WTC11 (cell line): Measurements from ENCODE around the gene CITED4. TPM values are rescaled to one million over a fixed set of nuclear protein-coding genes. Genes with fewer than 3 reads are reported as not detected.

Experiments
- ATAC-seq: fragments of 200-7000 bp; cut with Tn5 transposase; 2 replicates; pipeline ENCODE4 v1.10.0; 2021; ENCODE audit warnings: mild to moderate bottlenecking, moderate library complexity
- CTCF ChIA-PET: fragments of 300-600 bp; sonication (Branson Sonifier 250); formaldehyde crosslinking; loops from one replicate; lab custom pipeline; 2021; ENCODE audit warnings: antibody characterized with exemption; lab: Charles Lee
- POLR2A ChIA-PET: fragments of 350-600 bp; sonication (Branson Sonifier 250); formaldehyde crosslinking; loops from one replicate; lab custom pipeline; 2021; ENCODE audit warnings: antibody characterized with exemption; lab: Charles Lee
- DNase-seq: peaks from one replicate; pipeline ENCODE4 v3.0.0; 2021; ENCODE audit warnings: low spot score
- H3K27ac Mint-ChIP-seq: 2 replicates; pipeline ENCODE4 v1.8.0; 2021; ENCODE audit warnings: mixed read lengths
- H3K27me3 Mint-ChIP-seq: 2 replicates; pipeline ENCODE4 v1.8.0; 2021; ENCODE audit warnings: low read depth, mild to moderate bottlenecking, moderate library complexity, mixed read lengths
- H3K36me3 Mint-ChIP-seq: 2 replicates; pipeline ENCODE4 v1.8.0; 2021; ENCODE audit warnings: mixed read lengths
- H3K4me1 Mint-ChIP-seq: 2 replicates; pipeline ENCODE4 v1.8.0; 2022; ENCODE audit warnings: mixed read lengths
- H3K4me3 Mint-ChIP-seq: 2 replicates; pipeline ENCODE4 v1.8.0; 2021; ENCODE audit warnings: mild to moderate bottlenecking, moderate library complexity, mixed read lengths
- H3K9me3 Mint-ChIP-seq: 2 replicates; pipeline ENCODE4 v1.8.0; 2021; ENCODE audit warnings: mixed read lengths
- CBFB ChIP-seq: sonication (generic); formaldehyde crosslinking; IDR thresholded peaks from 2 replicates; pipeline ENCODE4 v1.8.1; 2022; ENCODE audit warnings: mild to moderate bottlenecking, low read depth, missing genetic modification reagents
- CREM ChIP-seq: sonication (generic); formaldehyde crosslinking; IDR thresholded peaks from 2 replicates; pipeline ENCODE4 v1.8.1; 2022; ENCODE audit warnings: mild to moderate bottlenecking, missing genetic modification reagents, moderate library complexity
- FOXP1 ChIP-seq: sonication (generic); formaldehyde crosslinking; IDR thresholded peaks from 2 replicates; pipeline ENCODE4 v1.8.0; 2022; ENCODE audit warnings: missing genetic modification reagents, mild to moderate bottlenecking, moderate library complexity, borderline replicate concordance
- FOXP4 ChIP-seq: sonication (generic); formaldehyde crosslinking; IDR thresholded peaks from 2 replicates; pipeline ENCODE4 v1.8.0; 2022; ENCODE audit warnings: mild to moderate bottlenecking, missing genetic modification reagents
- IRF1 ChIP-seq: sonication (generic); formaldehyde crosslinking; IDR thresholded peaks from 2 replicates; pipeline ENCODE4 v1.8.0; 2023; ENCODE audit warnings: missing genetic modification reagents
- MYBL2 ChIP-seq: sonication (generic); formaldehyde crosslinking; IDR thresholded peaks from 2 replicates; pipeline ENCODE4 v1.8.1; 2023; ENCODE audit warnings: mild to moderate bottlenecking, moderate library complexity, missing genetic modification reagents
- NFYB ChIP-seq: sonication (generic); formaldehyde crosslinking; conservative IDR thresholded peaks from 2 replicates; pipeline ENCODE4 v1.8.0; 2022; ENCODE audit warnings: low read depth, missing genetic modification reagents
- PRRX2 ChIP-seq: fragments of 250-450 bp; sonication (Bioruptor Pico); IDR thresholded peaks from 2 replicates; pipeline ENCODE4 v1.8.0; 2021; ENCODE audit warnings: mild to moderate bottlenecking
- SMAD4 ChIP-seq: sonication (generic); formaldehyde crosslinking; IDR thresholded peaks from 2 replicates; pipeline ENCODE4 v1.8.0; 2022; ENCODE audit warnings: mild to moderate bottlenecking, missing genetic modification reagents
- SP1 ChIP-seq: sonication (generic); formaldehyde crosslinking; conservative IDR thresholded peaks from 2 replicates; pipeline ENCODE4 v1.8.1; 2022; ENCODE audit warnings: missing genetic modification reagents
- TCF7 ChIP-seq: sonication (generic); formaldehyde crosslinking; IDR thresholded peaks from 2 replicates; pipeline ENCODE4 v1.8.0; 2022; ENCODE audit warnings: mild to moderate bottlenecking, low read depth, missing genetic modification reagents, moderate library complexity
- ZNF281 ChIP-seq: sonication (generic); formaldehyde crosslinking; IDR thresholded peaks from 2 replicates; pipeline ENCODE4 v1.8.0; 2023; ENCODE audit warnings: mild to moderate bottlenecking, missing genetic modification reagents
- ZNF416 ChIP-seq: fragments of 250-450 bp; sonication (Bioruptor Pico); IDR thresholded peaks from 2 replicates; pipeline ENCODE4 v1.9.0; 2021; ENCODE audit warnings: mild to moderate bottlenecking, inconsistent platforms
- ZNF532 ChIP-seq: fragments of 250-450 bp; sonication (Bioruptor Pico); IDR thresholded peaks from 2 replicates; pipeline ENCODE4 v1.9.0; 2021; ENCODE audit warnings: mild to moderate bottlenecking, borderline replicate concordance
- total RNA-seq: library from RNA; stranded (reverse); gene quantifications from 3 replicates; pipeline ENCODE4 v1.2.3, GENCODE V29; 2021
- TF ChIP-seq, protein P1 (sequence below): fragments of 250-450 bp; sonication (Bioruptor Pico); IDR thresholded peaks from 2 replicates; pipeline ENCODE4 v1.8.0; 2021; ENCODE audit warnings: mild to moderate bottlenecking
- TF ChIP-seq, protein P2 (sequence below): sonication (generic); formaldehyde crosslinking; IDR thresholded peaks from 2 replicates; pipeline ENCODE4 v1.8.1; 2022; ENCODE audit warnings: mild to moderate bottlenecking, moderate library complexity, missing genetic modification reagents
- TF ChIP-seq, protein P3 (sequence below): sonication (generic); formaldehyde crosslinking; IDR thresholded peaks from 2 replicates; pipeline ENCODE4 v1.8.0; 2022; ENCODE audit warnings: mild to moderate bottlenecking, missing genetic modification reagents
- TF ChIP-seq, protein P4 (sequence below): sonication (generic); formaldehyde crosslinking; IDR thresholded peaks from 2 replicates; pipeline ENCODE4 v1.8.0; 2022; ENCODE audit warnings: missing genetic modification reagents
- TF ChIP-seq, protein P5 (sequence below): fragments of 250-450 bp; sonication (Bioruptor Pico); conservative IDR thresholded peaks from 2 replicates; pipeline ENCODE4 v1.9.0; 2021; ENCODE audit warnings: mild to moderate bottlenecking

The CITED4 gene
- total RNA-seq, 1 experiment from 2014 or later: 24.6 TPM

- ChIA-PET CTCF (interaction anchor here (2.2 kb wide), 1 partner anchor 51 kb away, joined by 8 read pairs; no protein-coding TSS in a partner anchor), POLR2A (interaction anchor here (0.5 kb wide), 1 partner anchor 628 kb away, joined by 5 read pairs; no protein-coding TSS in a partner anchor)
- peaks cover 31% of the 10 kb centered on the region for H3K9me3 Mint-ChIP-seq
- no peak for ATAC-seq
- peaks cover 22% of the 10 kb centered on the region for H3K36me3 Mint-ChIP-seq
- TF ChIP-seq ZNF532 (CRISPR knock-in tag) (no peak), TCF7 (CRISPR knock-in tag) (no peak), NFYB (no peak), IRF1 (CRISPR knock-in tag) (no peak), ZNF281 (CRISPR knock-in tag) (no peak), SP1 (CRISPR knock-in tag) (no peak), ZNF416 (no peak), PRRX2 (CRISPR knock-in tag) (no peak), MYBL2 (no peak), SMAD4 (no peak), CREM (no peak), FOXP4 (CRISPR knock-in tag) (no peak), CBFB (CRISPR knock-in tag) (no peak), FOXP1 (CRISPR knock-in tag) (no peak)
- TF ChIP-seq, protein P1, sequence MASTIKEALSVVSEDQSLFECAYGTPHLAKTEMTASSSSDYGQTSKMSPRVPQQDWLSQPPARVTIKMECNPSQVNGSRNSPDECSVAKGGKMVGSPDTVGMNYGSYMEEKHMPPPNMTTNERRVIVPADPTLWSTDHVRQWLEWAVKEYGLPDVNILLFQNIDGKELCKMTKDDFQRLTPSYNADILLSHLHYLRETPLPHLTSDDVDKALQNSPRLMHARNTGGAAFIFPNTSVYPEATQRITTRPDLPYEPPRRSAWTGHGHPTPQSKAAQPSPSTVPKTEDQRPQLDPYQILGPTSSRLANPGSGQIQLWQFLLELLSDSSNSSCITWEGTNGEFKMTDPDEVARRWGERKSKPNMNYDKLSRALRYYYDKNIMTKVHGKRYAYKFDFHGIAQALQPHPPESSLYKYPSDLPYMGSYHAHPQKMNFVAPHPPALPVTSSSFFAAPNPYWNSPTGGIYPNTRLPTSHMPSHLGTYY (CRISPR knock-in tag): no peak
- TF ChIP-seq, protein P2, sequence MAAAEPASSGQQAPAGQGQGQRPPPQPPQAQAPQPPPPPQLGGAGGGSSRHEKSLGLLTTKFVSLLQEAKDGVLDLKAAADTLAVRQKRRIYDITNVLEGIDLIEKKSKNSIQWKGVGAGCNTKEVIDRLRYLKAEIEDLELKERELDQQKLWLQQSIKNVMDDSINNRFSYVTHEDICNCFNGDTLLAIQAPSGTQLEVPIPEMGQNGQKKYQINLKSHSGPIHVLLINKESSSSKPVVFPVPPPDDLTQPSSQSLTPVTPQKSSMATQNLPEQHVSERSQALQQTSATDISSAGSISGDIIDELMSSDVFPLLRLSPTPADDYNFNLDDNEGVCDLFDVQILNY (CRISPR knock-in tag): no peak
- TF ChIP-seq, protein P3, sequence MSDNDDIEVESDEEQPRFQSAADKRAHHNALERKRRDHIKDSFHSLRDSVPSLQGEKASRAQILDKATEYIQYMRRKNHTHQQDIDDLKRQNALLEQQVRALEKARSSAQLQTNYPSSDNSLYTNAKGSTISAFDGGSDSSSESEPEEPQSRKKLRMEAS (CRISPR knock-in tag): no peak
- TF ChIP-seq, protein P4, sequence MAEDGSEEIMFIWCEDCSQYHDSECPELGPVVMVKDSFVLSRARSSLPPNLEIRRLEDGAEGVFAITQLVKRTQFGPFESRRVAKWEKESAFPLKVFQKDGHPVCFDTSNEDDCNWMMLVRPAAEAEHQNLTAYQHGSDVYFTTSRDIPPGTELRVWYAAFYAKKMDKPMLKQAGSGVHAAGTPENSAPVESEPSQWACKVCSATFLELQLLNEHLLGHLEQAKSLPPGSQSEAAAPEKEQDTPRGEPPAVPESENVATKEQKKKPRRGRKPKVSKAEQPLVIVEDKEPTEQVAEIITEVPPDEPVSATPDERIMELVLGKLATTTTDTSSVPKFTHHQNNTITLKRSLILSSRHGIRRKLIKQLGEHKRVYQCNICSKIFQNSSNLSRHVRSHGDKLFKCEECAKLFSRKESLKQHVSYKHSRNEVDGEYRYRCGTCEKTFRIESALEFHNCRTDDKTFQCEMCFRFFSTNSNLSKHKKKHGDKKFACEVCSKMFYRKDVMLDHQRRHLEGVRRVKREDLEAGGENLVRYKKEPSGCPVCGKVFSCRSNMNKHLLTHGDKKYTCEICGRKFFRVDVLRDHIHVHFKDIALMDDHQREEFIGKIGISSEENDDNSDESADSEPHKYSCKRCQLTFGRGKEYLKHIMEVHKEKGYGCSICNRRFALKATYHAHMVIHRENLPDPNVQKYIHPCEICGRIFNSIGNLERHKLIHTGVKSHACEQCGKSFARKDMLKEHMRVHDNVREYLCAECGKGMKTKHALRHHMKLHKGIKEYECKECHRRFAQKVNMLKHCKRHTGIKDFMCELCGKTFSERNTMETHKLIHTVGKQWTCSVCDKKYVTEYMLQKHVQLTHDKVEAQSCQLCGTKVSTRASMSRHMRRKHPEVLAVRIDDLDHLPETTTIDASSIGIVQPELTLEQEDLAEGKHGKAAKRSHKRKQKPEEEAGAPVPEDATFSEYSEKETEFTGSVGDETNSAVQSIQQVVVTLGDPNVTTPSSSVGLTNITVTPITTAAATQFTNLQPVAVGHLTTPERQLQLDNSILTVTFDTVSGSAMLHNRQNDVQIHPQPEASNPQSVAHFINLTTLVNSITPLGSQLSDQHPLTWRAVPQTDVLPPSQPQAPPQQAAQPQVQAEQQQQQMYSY (CRISPR knock-in tag): no peak
- TF ChIP-seq, protein P5, sequence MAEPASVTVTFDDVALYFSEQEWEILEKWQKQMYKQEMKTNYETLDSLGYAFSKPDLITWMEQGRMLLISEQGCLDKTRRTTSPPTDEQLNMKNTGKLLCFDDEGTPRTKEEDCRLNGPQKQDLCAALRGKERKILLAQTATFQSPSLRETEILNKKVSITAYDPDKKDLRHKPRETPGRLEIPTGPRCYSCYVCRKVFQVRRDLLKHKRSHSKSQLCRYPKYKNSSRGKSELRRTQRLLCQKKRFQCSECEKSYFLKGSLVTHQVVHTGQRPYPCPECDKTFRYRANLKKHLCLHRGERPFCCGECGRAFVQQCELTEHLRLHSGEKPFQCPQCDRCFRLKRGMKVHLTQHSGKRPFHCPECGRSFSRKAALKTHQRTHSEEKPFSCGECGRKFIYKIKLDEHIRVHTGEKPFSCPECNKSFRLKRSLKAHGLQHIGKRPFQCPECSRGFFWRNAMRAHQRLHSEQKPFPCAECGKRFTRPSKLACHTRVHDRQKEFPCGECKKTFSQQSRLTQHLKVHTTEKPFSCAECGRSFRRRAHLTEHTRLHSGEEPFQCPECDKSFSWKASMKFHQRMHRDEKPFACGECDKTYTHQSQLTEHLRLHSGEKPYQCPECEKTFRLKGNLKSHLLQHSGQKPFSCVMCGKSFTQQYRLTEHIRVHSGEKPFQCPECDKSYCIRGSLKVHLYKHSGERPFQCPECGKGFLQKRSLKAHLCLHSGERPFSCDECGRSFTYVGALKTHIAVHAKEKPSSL (CRISPR knock-in tag): no peak
- H3K27me3 Mint-ChIP-seq: peaks cover 10% of the 10 kb centered on the region
- H3K4me1 Mint-ChIP-seq: peaks cover 18% of the 10 kb centered on the region
- H3K4me3 Mint-ChIP-seq: no peak overlapping the region
- no peak overlapping the region for H3K27ac Mint-ChIP-seq
- no peak for DNase-seq
Measured at GRCh38 chr1:40897513-40897912, 35.4 kb upstream of the CITED4 start.
